Activated T-helper 2 cell treated with anti-CD3 and anti-CD28 coated beads, Interferon-gamma antibody, Interleukin-2, Interleukin-4, amounts not matched to agents 10 μg/mL and 5 μg/mL and 100 μg/mL, durations not matched to agents 14 hours and 24 hours and 36 hours (primary cell): ENCODE measurements around the gene USP47. TPM values are rescaled to one million over a fixed set of nuclear protein-coding genes. Genes with fewer than 3 reads are reported as not detected.

ENCODE experiments used
- DNase-seq: peaks from one replicate; pipeline ENCODE4 v3.0.0; 2021; ENCODE audit warnings: low spot score
- H3K27ac Mint-ChIP-seq: one replicate; pipeline ENCODE4 v1.8.0; 2021; ENCODE audit warnings: mixed read lengths
- H3K27me3 Mint-ChIP-seq: one replicate; pipeline ENCODE4 v1.8.0; 2021; ENCODE audit warnings: low read depth, mixed read lengths
- H3K36me3 Mint-ChIP-seq: one replicate; pipeline ENCODE4 v1.8.0; 2021; ENCODE audit warnings: low read depth, mixed read lengths
- H3K4me1 Mint-ChIP-seq: one replicate; pipeline ENCODE4 v1.8.0; 2021; ENCODE audit warnings: low read depth, mixed read lengths
- H3K4me3 Mint-ChIP-seq: one replicate; pipeline ENCODE4 v1.8.0; 2021; ENCODE audit warnings: low read depth, mild to moderate bottlenecking, moderate library complexity, mixed read lengths
- H3K9me3 Mint-ChIP-seq: one replicate; pipeline ENCODE4 v1.8.0; 2021; ENCODE audit warnings: mixed read lengths
- intact Hi-C: fragments of 100-400 bp; cut with micrococcal nuclease; formaldehyde crosslinking; loops from one replicate; pipeline ENCODE4 v1.15.1; 2023
- total RNA-seq: library from RNA; stranded (reverse); gene quantifications from 2 replicates; pipeline ENCODE4 v1.2.3, GENCODE V29; 2022

The USP47 gene
- total RNA-seq, 1 donor from 2014 or later, result 55.8 TPM

DNA sequence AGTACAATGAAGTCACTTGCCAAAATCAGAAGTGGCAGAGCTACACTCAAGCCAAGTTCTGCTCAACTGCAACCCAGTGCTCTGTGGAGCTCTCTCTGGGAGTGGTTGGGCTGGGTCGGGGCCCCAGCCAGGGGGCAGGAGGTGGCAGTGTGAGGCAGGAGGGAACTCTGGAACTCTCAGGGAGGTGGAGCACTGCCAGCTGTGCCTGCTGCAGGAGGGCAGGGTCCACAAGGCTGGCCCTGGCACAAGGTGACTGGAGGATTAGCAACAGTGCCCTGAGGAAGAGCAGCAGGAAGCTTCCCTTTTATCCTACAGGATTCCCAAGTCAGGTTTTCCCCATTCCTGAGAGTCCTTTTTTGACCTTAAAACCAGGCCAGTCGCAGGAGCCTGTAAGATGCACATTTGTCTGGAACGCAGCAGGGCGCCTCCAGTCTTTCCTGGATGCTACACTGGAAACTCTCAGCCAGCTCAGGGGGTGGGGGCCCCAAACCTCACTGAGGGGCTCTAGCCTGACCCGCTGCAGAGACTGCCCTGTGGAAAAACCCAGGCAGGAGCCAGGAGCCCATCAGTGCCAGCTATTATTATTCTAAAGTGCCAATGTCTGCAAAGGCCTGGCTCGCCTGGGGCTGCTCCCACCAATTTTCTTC lies 134.8 kb downstream of the USP47 start:
- no peaks in the 10 kb centered on the region for H3K36me3 Mint-ChIP-seq
- H3K27ac Mint-ChIP-seq, result no peak overlapping the region
- no peak for DNase-seq
- peaks cover 2% of the 10 kb centered on the region for H3K27me3 Mint-ChIP-seq
- H3K9me3 Mint-ChIP-seq, result no peaks in the 10 kb centered on the region
- no peaks in the 10 kb centered on the region for H3K4me1 Mint-ChIP-seq
- H3K4me3 Mint-ChIP-seq, result no peak overlapping the region
- intact Hi-C loops, result no loop called here

DNA sequence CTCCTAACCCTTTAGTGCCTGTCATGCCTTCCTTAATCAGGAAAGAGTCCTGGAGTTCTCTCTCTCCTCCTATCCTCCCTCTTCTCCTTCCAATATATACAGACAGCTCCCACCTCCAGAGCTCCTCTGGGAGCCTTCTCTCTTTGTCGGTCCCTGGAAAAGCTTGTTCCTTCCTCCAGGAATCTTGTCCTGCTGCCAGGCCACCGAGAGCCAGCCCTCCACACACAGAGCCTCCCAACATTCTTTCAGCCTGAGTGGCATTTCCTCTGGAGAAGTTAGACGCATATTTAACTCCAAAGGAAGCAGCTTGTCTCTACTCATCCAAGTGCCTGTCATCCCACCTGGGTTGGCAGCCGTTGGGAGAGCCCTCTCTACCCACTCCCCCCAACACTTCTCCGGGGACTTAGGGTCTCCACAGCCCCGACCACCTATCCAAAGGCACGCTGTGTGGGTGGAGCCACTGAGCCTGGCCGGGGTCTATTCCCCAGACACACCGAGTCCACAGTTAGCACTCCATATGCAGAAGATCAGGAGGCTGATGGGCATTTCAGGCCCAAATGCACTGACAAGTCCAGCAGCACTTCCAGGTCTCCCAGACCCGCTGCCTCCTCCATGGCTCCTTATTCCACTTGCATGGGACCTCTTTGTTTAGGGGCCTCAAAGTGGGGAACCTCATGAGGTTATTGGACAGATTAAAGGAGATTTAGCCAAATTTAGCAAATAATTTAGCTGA lies 135.6 kb downstream of the USP47 start:
- no peaks in the 10 kb centered on the region for H3K9me3 Mint-ChIP-seq
- no peak for DNase-seq
- no peaks in the 10 kb centered on the region for H3K4me1 Mint-ChIP-seq
- no peak overlapping the region for H3K4me3 Mint-ChIP-seq
- intact Hi-C loops, result no loop called here
- H3K27me3 Mint-ChIP-seq, result peaks cover 2% of the 10 kb centered on the region
- no peaks in the 10 kb centered on the region for H3K36me3 Mint-ChIP-seq
- H3K27ac Mint-ChIP-seq, result no peak overlapping the region

DNA sequence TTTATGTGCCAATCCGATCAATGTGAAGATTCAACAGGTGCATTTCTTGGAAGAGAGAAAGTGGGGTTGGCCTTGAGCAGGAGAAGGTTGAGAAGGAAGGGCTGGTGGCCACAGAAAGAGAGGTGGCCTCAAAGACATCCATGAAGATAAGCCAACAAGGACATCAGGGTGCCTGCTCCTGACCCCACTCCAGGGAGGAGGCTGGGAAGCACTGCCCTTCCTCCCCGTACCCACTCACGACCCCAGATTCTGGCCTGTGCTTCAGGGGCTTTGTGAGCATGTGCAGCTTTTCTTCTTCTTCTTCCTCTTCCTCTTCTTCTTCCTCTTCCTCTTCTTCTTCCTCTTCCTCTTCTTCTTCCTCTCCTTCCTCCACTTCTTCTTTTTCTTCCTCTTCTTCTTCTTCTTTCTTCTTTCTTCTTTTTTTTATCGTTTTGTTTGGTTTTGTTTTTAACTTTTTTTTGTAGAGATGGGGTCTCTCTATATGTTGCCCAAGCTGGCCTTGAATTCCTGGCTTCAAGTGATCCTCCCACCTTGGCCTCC lies 136.4 kb downstream of the USP47 start:
- H3K4me3 Mint-ChIP-seq, result no peak overlapping the region
- no peaks in the 10 kb centered on the region for H3K4me1 Mint-ChIP-seq
- no peak for DNase-seq
- H3K27me3 Mint-ChIP-seq, result peaks cover 2% of the 10 kb centered on the region
- H3K9me3 Mint-ChIP-seq, result no peaks in the 10 kb centered on the region
- no peak overlapping the region for H3K27ac Mint-ChIP-seq
- H3K36me3 Mint-ChIP-seq, result no peaks in the 10 kb centered on the region
- intact Hi-C loops, result no loop called here

DNA sequence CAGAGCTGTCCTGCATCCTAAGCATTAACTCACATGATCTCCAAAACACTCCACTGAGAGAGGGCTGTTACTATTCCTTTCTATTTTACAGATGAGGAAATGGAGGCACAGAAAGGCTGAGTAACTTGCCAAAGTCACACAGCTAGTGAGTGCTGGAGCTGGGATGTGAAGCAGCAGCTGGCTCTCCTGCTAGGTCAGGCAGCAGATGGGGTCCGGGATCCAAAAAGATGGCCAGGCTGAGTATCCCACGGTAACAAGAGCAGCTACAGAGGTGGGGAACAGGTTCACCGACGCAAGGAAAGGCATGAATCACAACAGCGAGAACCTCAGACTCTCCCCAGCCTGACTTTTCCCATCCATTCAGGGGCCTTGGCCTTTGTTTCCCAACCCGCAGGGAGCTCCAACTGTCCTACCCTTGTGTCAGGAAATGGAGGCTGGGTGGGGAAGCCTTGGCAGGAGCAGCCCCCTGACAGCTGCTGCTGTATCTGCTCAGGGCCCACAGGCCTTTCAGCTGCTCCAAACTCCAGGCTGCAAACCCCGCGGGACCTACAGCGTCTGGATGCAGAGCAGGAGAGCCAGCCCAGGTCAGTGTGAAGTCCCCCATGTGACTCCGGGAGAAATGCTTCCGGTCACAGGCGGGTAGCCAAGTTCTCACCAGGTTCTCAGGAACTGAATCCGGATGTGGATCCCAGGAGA lies 137.2 kb downstream of the USP47 start:
- DNase-seq, result no peak
- H3K4me3 Mint-ChIP-seq, result no peak overlapping the region
- no peaks in the 10 kb centered on the region for H3K9me3 Mint-ChIP-seq
- no peaks in the 10 kb centered on the region for H3K36me3 Mint-ChIP-seq
- H3K27ac Mint-ChIP-seq, result no peak overlapping the region
- no peaks in the 10 kb centered on the region for H3K4me1 Mint-ChIP-seq
- H3K27me3 Mint-ChIP-seq, result peaks cover 2% of the 10 kb centered on the region
- intact Hi-C loops, result no loop called here

- Mint-ChIP-seq H3K27ac (no peak overlapping the region), H3K9me3 (no peaks in the 10 kb centered on the region), H3K27me3 (peaks cover 2% of the 10 kb centered on the region), H3K36me3 (no peaks in the 10 kb centered on the region), H3K4me3 (no peak overlapping the region), H3K4me1 (no peaks in the 10 kb centered on the region)
- no peak for DNase-seq
- intact Hi-C loops, result no loop called here
Measured at GRCh38 chr11:11979488-11980117, 137.8 kb downstream of the USP47 start.

GRCh38 chr11:11980200-11980599 lies 138.4 kb downstream of the USP47 start:
- H3K9me3 Mint-ChIP-seq, result no peaks in the 10 kb centered on the region
- H3K4me3 Mint-ChIP-seq, result no peak overlapping the region
- H3K27ac Mint-ChIP-seq, result no peak overlapping the region
- no peaks in the 10 kb centered on the region for H3K36me3 Mint-ChIP-seq
- intact Hi-C loops, result no loop called here
- no peaks in the 10 kb centered on the region for H3K4me1 Mint-ChIP-seq
- no peak for DNase-seq
- peaks cover 2% of the 10 kb centered on the region for H3K27me3 Mint-ChIP-seq

DNA sequence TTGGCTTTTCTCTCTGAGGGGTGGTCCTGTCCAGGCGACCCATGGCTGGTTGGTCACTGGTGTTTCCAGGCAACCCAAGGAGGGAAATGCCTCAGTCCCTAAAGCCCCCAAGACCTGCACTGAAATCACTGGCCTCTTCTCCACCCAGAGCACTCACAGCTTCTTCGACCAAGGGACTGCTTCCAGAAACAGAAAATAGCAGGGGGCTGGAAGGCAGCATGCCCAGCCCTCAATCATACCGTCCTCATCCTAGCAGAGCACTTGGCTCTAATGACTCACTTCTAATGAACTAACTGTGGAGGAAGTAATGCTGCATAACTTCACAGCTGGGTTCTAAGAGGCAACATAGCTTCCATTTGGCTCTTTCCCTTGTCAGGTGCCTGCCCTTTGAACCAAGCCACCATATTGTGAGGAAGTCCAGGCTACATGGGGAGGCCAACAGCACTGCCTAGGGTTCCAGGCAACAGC lies 139.1 kb downstream of the USP47 start:
- Mint-ChIP-seq H3K4me3 (no peak overlapping the region), H3K9me3 (no peaks in the 10 kb centered on the region), H3K4me1 (no peaks in the 10 kb centered on the region), H3K27me3 (peaks cover 2% of the 10 kb centered on the region), H3K36me3 (no peaks in the 10 kb centered on the region), H3K27ac (no peak overlapping the region)
- no peak for DNase-seq
- intact Hi-C loops, result no loop called here

DNA sequence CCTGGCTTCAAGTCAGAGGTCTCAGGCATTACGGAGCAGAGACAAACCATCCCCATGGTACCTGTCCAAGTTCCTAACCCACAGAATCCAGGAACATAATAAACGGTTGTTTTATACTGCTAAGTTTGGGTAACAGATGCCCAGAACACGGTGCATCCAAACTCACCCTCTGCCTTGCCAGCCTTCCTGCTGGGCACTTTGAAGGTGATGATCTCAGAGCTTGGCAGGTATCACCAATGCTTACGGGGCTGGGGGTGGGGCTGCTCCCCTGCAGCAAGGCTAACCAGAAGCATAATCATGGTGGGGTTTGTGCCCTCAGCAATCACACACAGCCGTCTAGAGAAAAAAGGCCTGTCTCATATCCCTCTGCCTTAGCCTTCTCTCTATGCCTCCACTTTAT lies 139.6 kb downstream of the USP47 start:
- no peaks in the 10 kb centered on the region for H3K4me1 Mint-ChIP-seq
- no peaks in the 10 kb centered on the region for H3K9me3 Mint-ChIP-seq
- no peak overlapping the region for H3K27ac Mint-ChIP-seq
- no peaks in the 10 kb centered on the region for H3K36me3 Mint-ChIP-seq
- no peak for DNase-seq
- H3K4me3 Mint-ChIP-seq, result no peak overlapping the region
- H3K27me3 Mint-ChIP-seq, result peaks cover 2% of the 10 kb centered on the region
- intact Hi-C loops, result no loop called here

- no peak for DNase-seq
- intact Hi-C loops, result no loop called here
- Mint-ChIP-seq H3K36me3 (no peaks in the 10 kb centered on the region), H3K4me1 (no peaks in the 10 kb centered on the region), H3K27ac (no peak overlapping the region), H3K4me3 (no peak overlapping the region), H3K27me3 (peaks cover 2% of the 10 kb centered on the region), H3K9me3 (no peaks in the 10 kb centered on the region)
Measured at GRCh38 chr11:11981840-11982239, 140.1 kb downstream of the USP47 start.

DNA sequence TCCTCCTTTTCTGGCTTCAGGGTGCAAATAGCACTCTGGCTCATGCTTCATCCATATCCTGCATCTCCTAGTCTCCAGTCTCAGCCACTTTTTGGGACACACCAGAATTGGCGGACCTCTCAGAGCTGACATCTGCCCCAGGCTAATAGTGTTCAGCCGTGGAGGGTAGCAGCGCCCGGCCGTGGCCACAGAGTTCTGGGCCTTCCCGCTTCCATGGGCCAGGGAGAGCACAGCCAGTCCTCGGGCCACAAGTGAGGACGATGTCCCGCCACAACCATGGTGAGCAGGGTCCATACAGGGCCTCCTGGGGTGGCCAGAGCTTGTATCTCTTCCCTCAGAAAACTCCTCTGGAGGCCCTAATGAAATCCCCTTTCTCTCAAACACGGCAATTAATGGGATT lies 140.7 kb downstream of the USP47 start:
- Mint-ChIP-seq H3K27ac (no peak overlapping the region), H3K4me3 (no peak overlapping the region), H3K36me3 (no peaks in the 10 kb centered on the region), H3K9me3 (no peaks in the 10 kb centered on the region), H3K4me1 (no peaks in the 10 kb centered on the region), H3K27me3 (peaks cover 2% of the 10 kb centered on the region)
- intact Hi-C loops, result no loop called here
- no peak for DNase-seq

DNA sequence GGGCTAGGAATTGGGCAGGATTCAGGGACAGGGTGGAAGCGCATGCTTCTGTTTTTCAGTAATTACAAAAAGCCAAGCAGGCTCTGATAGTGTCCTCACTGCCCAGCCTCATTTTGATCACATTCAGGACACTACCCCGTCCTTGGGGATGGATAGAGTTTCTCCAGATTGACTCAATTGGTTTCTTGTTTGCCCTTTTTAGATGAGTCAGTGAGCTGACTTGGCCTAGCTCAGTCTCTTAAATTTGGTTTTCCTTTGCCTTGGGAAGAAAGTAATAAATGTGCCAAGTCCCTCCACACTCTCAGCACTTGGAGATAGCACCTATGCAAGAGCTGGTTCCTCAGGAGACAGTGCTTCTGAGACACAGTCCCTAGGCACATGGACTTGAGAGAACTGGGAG lies 141.2 kb downstream of the USP47 start:
- intact Hi-C loops, result no loop called here
- Mint-ChIP-seq H3K36me3 (no peaks in the 10 kb centered on the region), H3K9me3 (no peaks in the 10 kb centered on the region), H3K4me3 (no peak overlapping the region), H3K4me1 (peaks cover 2% of the 10 kb centered on the region), H3K27ac (no peak overlapping the region), H3K27me3 (peaks cover 2% of the 10 kb centered on the region)
- DNase-seq, result no peak

GRCh38 chr11:11983427-11983826 lies 141.7 kb downstream of the USP47 start:
- intact Hi-C loops, result no loop called here
- H3K4me1 Mint-ChIP-seq, result peaks cover 2% of the 10 kb centered on the region
- H3K27ac Mint-ChIP-seq, result no peak overlapping the region
- no peak overlapping the region for H3K4me3 Mint-ChIP-seq
- no peak for DNase-seq
- peaks cover under 1% of the 10 kb centered on the region for H3K27me3 Mint-ChIP-seq
- no peaks in the 10 kb centered on the region for H3K36me3 Mint-ChIP-seq
- H3K9me3 Mint-ChIP-seq, result no peaks in the 10 kb centered on the region
